Breast epithelium (tissue), 3 donors: Measurements from ENCODE around the gene AKAP7.

Source experiments
- POLR2A ChIP-seq: fragments of 450-650 bp; IDR thresholded peaks from one replicate; pipeline ENCODE4 v1.6.1; 2016; ENCODE audit warnings: antibody characterized with exemption, mild to moderate bottlenecking, moderate library complexity
- TF ChIP-seq, protein P1 (sequence below), 3 donors: fragments of 450-650 bp; IDR thresholded peaks; one replicate each; pipeline ENCODE4 v1.5.1; 2016 to 2017; ENCODE audit warnings: antibody characterized with exemption in 3 of 3, mild to moderate bottlenecking in 3 of 3, moderate library complexity in 3 of 3

DNA sequence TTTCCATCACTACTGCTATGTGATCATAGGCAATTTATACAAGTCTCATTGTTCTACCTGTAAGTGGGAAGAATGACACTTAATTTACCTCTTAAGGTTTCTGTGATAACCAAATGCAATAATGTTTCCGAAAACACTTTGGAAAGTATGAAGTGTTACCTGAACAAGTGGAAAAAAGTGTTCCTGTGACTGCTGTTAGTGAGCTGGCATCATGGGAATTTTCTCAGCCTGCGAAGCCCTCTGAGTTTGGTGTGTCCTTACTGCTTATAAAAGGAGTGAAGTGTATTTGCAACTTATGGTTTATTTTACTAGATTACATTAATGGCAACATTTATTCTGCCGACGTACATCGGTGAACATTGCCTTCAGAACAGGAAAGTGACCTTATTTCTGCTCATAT, 133.0 kb downstream of the AKAP7 start:
- TF ChIP-seq, protein P1, sequence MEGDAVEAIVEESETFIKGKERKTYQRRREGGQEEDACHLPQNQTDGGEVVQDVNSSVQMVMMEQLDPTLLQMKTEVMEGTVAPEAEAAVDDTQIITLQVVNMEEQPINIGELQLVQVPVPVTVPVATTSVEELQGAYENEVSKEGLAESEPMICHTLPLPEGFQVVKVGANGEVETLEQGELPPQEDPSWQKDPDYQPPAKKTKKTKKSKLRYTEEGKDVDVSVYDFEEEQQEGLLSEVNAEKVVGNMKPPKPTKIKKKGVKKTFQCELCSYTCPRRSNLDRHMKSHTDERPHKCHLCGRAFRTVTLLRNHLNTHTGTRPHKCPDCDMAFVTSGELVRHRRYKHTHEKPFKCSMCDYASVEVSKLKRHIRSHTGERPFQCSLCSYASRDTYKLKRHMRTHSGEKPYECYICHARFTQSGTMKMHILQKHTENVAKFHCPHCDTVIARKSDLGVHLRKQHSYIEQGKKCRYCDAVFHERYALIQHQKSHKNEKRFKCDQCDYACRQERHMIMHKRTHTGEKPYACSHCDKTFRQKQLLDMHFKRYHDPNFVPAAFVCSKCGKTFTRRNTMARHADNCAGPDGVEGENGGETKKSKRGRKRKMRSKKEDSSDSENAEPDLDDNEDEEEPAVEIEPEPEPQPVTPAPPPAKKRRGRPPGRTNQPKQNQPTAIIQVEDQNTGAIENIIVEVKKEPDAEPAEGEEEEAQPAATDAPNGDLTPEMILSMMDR (IDR thresholded peaks at IDR 0.05) = no peak
- no peak for TF ChIP-seq POLR2A
